GM23338 (cell line): ENCODE data around the gene PUS7. TPM values are rescaled to one million over a fixed set of nuclear protein-coding genes. Genes with fewer than 3 reads are reported as not detected.
"Not testable (repeated sequence)": the region's sequence is repeated elsewhere in the genome, so short reads cannot be mapped to it uniquely, and the experiment has no call there.

Source experiments
- ATAC-seq: fragments of 200-7000 bp; cut with Tn5 transposase; 3 replicates; pipeline ENCODE4 v1.9.1; 2020
- DNase-seq: peaks from one replicate; pipeline ENCODE4 v3.0.0-alpha.2; 2015; ENCODE audit warnings: low spot score
- H2AFZ ChIP-seq: fragments of 200-600 bp; sonication (generic); 2 replicates; pipeline ENCODE4 v1.8.0; 2016; ENCODE audit warnings: antibody characterized with exemption, mild to moderate bottlenecking, moderate library complexity
- H3F3A ChIP-seq: fragments of 200-600 bp; sonication (generic); replicated peaks from 2 replicates; pipeline ENCODE4 v1.8.0; 2017; ENCODE audit warnings: antibody characterized with exemption, mixed run types, low read depth
- H3K27ac ChIP-seq: fragments of 200-600 bp; sonication (generic); 2 replicates; pipeline ENCODE4 v1.6.1; 2016; ENCODE audit warnings: low read depth
- H3K27me3 ChIP-seq: fragments of 200-600 bp; sonication (generic); 2 replicates; pipeline ENCODE4 v1.8.0; 2016; ENCODE audit warnings: mild to moderate bottlenecking, mixed run types, moderate library complexity; ENCODE audit not compliant: insufficient read depth
- H3K36me3 ChIP-seq: fragments of 200-600 bp; sonication (generic); 2 replicates; pipeline ENCODE4 v1.8.0; 2016; ENCODE audit warnings: mild to moderate bottlenecking; ENCODE audit not compliant: insufficient read depth
- H3K4me1 ChIP-seq: fragments of 200-600 bp; sonication (generic); 2 replicates; pipeline ENCODE4 v1.8.0; 2016; ENCODE audit warnings: mild to moderate bottlenecking, moderate library complexity; ENCODE audit not compliant: insufficient read depth
- H3K4me2 ChIP-seq: fragments of 200-600 bp; sonication (generic); 2 replicates; pipeline ENCODE4 v1.7.1; 2017; ENCODE audit warnings: mixed run types
- H3K4me3 ChIP-seq: fragments of 200-600 bp; sonication (generic); 2 replicates; pipeline ENCODE4 v1.6.1; 2016; ENCODE audit warnings: mixed run types
- H3K79me2 ChIP-seq: fragments of 200-600 bp; sonication (generic); replicated peaks from 2 replicates; pipeline ENCODE4 v1.8.0; 2017; ENCODE audit warnings: mild to moderate bottlenecking; ENCODE audit not compliant: insufficient read depth
- H3K9me2 ChIP-seq: fragments of 200-600 bp; sonication (generic); 2 replicates; pipeline ENCODE4 v1.8.0; 2017; ENCODE audit not compliant: insufficient read depth
- H4K20me1 ChIP-seq: fragments of 200-600 bp; sonication (generic); replicated peaks from 2 replicates; pipeline ENCODE4 v1.8.0; 2017; ENCODE audit warnings: mild to moderate bottlenecking; ENCODE audit not compliant: insufficient read depth
- H3K27ac Mint-ChIP-seq: 2 replicates; pipeline ENCODE4 v1.8.0; 2020; ENCODE audit warnings: inconsistent platforms, mild to moderate bottlenecking, moderate library complexity, mixed read lengths
- H3K27me3 Mint-ChIP-seq: 3 replicates; pipeline ENCODE4 v1.8.0; 2022; ENCODE audit warnings: low read depth, mild to moderate bottlenecking, moderate library complexity, mixed read lengths, inconsistent platforms; ENCODE audit not compliant: insufficient read depth, poor library complexity
- H3K36me3 Mint-ChIP-seq: 3 replicates; pipeline ENCODE4 v1.8.0; 2021; ENCODE audit warnings: low read depth, mild to moderate bottlenecking, inconsistent platforms, moderate library complexity, mixed read lengths
- H3K4me1 Mint-ChIP-seq: 3 replicates; pipeline ENCODE4 v1.8.0; 2020; ENCODE audit warnings: mild to moderate bottlenecking, inconsistent platforms, mixed read lengths
- H3K4me3 Mint-ChIP-seq: 3 replicates; pipeline ENCODE4 v1.8.0; 2021; ENCODE audit warnings: moderate library complexity, mild to moderate bottlenecking, inconsistent platforms, mixed read lengths
- H3K9me3 Mint-ChIP-seq: 3 replicates; pipeline ENCODE4 v1.8.0; 2020; ENCODE audit warnings: moderate library complexity, mild to moderate bottlenecking, inconsistent platforms, mixed read lengths
- CREB1 ChIP-seq: fragments of 250-450 bp; sonication (Bioruptor Pico); IDR thresholded peaks from 2 replicates; pipeline ENCODE4 v1.5.0; 2020; ENCODE audit warnings: low read depth, mild to moderate bottlenecking, moderate library complexity
- CTCF ChIP-seq, 2 experiments: fragments of 200-600 bp in 1 of 2; sonication (generic) in 1 of 2; conservative IDR thresholded peaks; 2 replicates each; pipeline versions ENCODE4 v1.5.1 to v1.6.1; 2016 to 2017; ENCODE audit warnings: antibody characterized with exemption in 2 of 2, low read depth in 2 of 2, mild to moderate bottlenecking in 2 of 2, moderate library complexity in 1 of 2
- REST ChIP-seq: IDR thresholded peaks from one replicate; pipeline ENCODE4 v1.6.1; 2018; ENCODE audit warnings: antibody characterized with exemption; ENCODE audit not compliant: unreplicated experiment
- polyA plus RNA-seq: library from polyadenylated mRNA; unstranded; fragments of >200 nt; fragmentation: Nextera tagmentation; extraction: Ambion mirVana; gene quantifications from 2 replicates; pipeline ENCODE4 v1.2.1, GENCODE V29; 2016
- total RNA-seq: library from RNA; depleted of rRNA; stranded (reverse); fragments of >200 nt; shearing (Covaris generic); gene quantifications from 2 replicates; pipeline ENCODE4 v1.2.3, GENCODE V29; 2014

PUS7 gene
- total and polyA plus RNA-seq, 2 experiments from 2014 or later: 34.8 to 62.2 TPM

- Mint-ChIP-seq H3K36me3 (no peaks in the 10 kb centered on the region), H3K27ac (no peak overlapping the region), H3K9me3 (no peaks in the 10 kb centered on the region), H3K4me1 (peaks cover 5% of the 10 kb centered on the region; the same call in 2 of the 3 replicates), H3K27me3 (peaks cover 6% of the 10 kb centered on the region), H3K4me3 (no peak overlapping the region)
- no peak for ATAC-seq
- Histone ChIP-seq H3K79me2 (no peaks in the 10 kb centered on the region), H4K20me1 (no peaks in the 10 kb centered on the region), H3F3A (no peaks in the 10 kb centered on the region), H3K27me3 (no peaks in the 10 kb centered on the region), H3K9me2 (no peaks in the 10 kb centered on the region), H3K27ac (no peak overlapping the region), H3K4me1 (peaks cover 5% of the 10 kb centered on the region; the same call in 1 of the 2 replicates), H3K36me3 (no peaks in the 10 kb centered on the region), H3K4me2 (no peak overlapping the region), H2AFZ (no peak overlapping the region), H3K4me3 (no peak overlapping the region)
- no peak for TF ChIP-seq CREB1 (CRISPR knock-in tag)
- no peak for DNase-seq
Measured at GRCh38 chr7:105438254-105438653, 83.8 kb downstream of the PUS7 start.

GRCh38 chr7:105437356-105437755 is 84.7 kb downstream of the PUS7 start:
- not testable (repeated sequence) for H3K27me3 Mint-ChIP-seq, H3K27me3 ChIP-seq, H4K20me1 ChIP-seq, H3K4me2 ChIP-seq, DNase-seq, H3K4me1 Mint-ChIP-seq, H3K27ac ChIP-seq, H2AFZ ChIP-seq, H3K4me3 Mint-ChIP-seq, H3K79me2 ChIP-seq, H3K36me3 Mint-ChIP-seq, H3K4me1 ChIP-seq, H3K9me2 ChIP-seq, H3K9me3 Mint-ChIP-seq, H3K36me3 ChIP-seq, ATAC-seq, H3K27ac Mint-ChIP-seq, H3K4me3 ChIP-seq, H3F3A ChIP-seq

- no peak overlapping the region for H2AFZ ChIP-seq
- DNase-seq (peak; percentile 61), ATAC-seq (peak; percentile 85)
- TF ChIP-seq CTCF (conservative IDR thresholded peaks at IDR 0.05; ENCODE audit: low read depth in 2 of 2): peak; percentile 56 to 63
- no peak for TF ChIP-seq REST
- no peaks in the 10 kb centered on the region for H3K27me3 ChIP-seq
- H3K4me1 ChIP-seq: no peaks in the 10 kb centered on the region
- no peaks in the 10 kb centered on the region for H3K36me3 ChIP-seq
- H3K9me3 Mint-ChIP-seq: no peaks in the 10 kb centered on the region
- H3K4me3 Mint-ChIP-seq: no peak overlapping the region
- H3K4me3 ChIP-seq: no peak overlapping the region
- no peak overlapping the region for H3K27ac ChIP-seq
- peaks cover 4% of the 10 kb centered on the region for H3K27me3 Mint-ChIP-seq
- no peaks in the 10 kb centered on the region; the same call in 2 of the 3 replicates for H3K4me1 Mint-ChIP-seq
- H3K4me2 ChIP-seq: no peak overlapping the region
- no peaks in the 10 kb centered on the region for H3K79me2 ChIP-seq
- H4K20me1 ChIP-seq: no peaks in the 10 kb centered on the region
- H3K36me3 Mint-ChIP-seq: no peaks in the 10 kb centered on the region
- no peak overlapping the region for H3K27ac Mint-ChIP-seq
- no peaks in the 10 kb centered on the region for H3K9me2 ChIP-seq
- no peaks in the 10 kb centered on the region for H3F3A ChIP-seq
Measured at GRCh38 chr7:105429746-105430612, 92.1 kb downstream of the PUS7 start.
